GM19099 (cell line): ENCODE data around the gene LRFN4.

ENCODE experiments used
- POLR2A ChIP-seq: IDR thresholded peaks from 3 replicates; pipeline ENCODE4 v1.6.1; 2011; ENCODE audit warnings: low read depth; ENCODE audit not compliant: insufficient read length; ENCODE audit errors: extremely low read depth

Gene LRFN4

GRCh38 chr11:66860449-66860831 lies 3.6 kb downstream of the LRFN4 start:
- no peak for TF ChIP-seq POLR2A

GRCh38 chr11:66861038-66861773 lies 4.3 kb downstream of the LRFN4 start:
- TF ChIP-seq POLR2A = no peak

GRCh38 chr11:66861774-66862558 lies 5.1 kb downstream of the LRFN4 start:
- no peak for TF ChIP-seq POLR2A

- no peak for TF ChIP-seq POLR2A
Measured at GRCh38 chr11:66862559-66863037, 5.7 kb downstream of the LRFN4 start.

- TF ChIP-seq POLR2A = no peak
Measured at GRCh38 chr11:66863428-66864125, 6.7 kb downstream of the LRFN4 start.

- no peak for TF ChIP-seq POLR2A
Measured at GRCh38 chr11:66864172-66864901, 7.5 kb downstream of the LRFN4 start.

GRCh38 chr11:66864924-66865697 lies 8.2 kb downstream of the LRFN4 start:
- TF ChIP-seq POLR2A = no peak

GRCh38 chr11:66866007-66866406 lies 9.1 kb downstream of the LRFN4 start:
- no peak for TF ChIP-seq POLR2A

GRCh38 chr11:66866511-66866986 lies 9.7 kb downstream of the LRFN4 start:
- no peak for TF ChIP-seq POLR2A

GRCh38 chr11:66867425-66868040 lies 10.7 kb downstream of the LRFN4 start:
- no peak for TF ChIP-seq POLR2A

GRCh38 chr11:66868082-66868725 lies 11.3 kb downstream of the LRFN4 start:
- TF ChIP-seq POLR2A = no peak

- TF ChIP-seq POLR2A = no peak
Measured at GRCh38 chr11:66868726-66869566, 12.1 kb downstream of the LRFN4 start.
